ENCODE measurements around the gene TBCD.

Gene TBCD

GRCh38 chr17:82939621-82940135 lies 187.8 kb downstream of the TBCD start:
- no peaks in the 10 kb centered on the region for H3F3A ChIP-seq (ENCODE audit: insufficient read depth, low read length)
- TF ChIP-seq CTCF (IDR thresholded peaks at IDR 0.05; ENCODE audit: low read length) (no peak), EZH2phosphoT487 (IDR thresholded peaks at IDR 0.05; ENCODE audit: low read length) (no peak), EZH2 (optimal IDR thresholded peaks at IDR 0.05; ENCODE audit: low read depth, low read length) (no peak)
- no peaks in the 10 kb centered on the region for H3K27me3 ChIP-seq (replicated peaks; ENCODE audit: insufficient read depth, low read length)
- H3K4me2 ChIP-seq (ENCODE audit: low read depth, low read length), result no peak overlapping the region
- H3K4me3 ChIP-seq (ENCODE audit: low read length), result no peak overlapping the region
- H3K36me3 ChIP-seq (replicated peaks; ENCODE audit: insufficient read depth, low read length), result no peaks in the 10 kb centered on the region
- no peaks in the 10 kb centered on the region for H4K20me1 ChIP-seq (ENCODE audit: insufficient read depth, low read length)
- no peak for DNase-seq
- no peaks in the 10 kb centered on the region for H3K9me3 ChIP-seq (replicated peaks; ENCODE audit: insufficient read depth, low read length)
- no peak overlapping the region for H3K27ac ChIP-seq (ENCODE audit: low read length)
- no peak overlapping the region for H2AFZ ChIP-seq (ENCODE audit: low read length)
- no peaks in the 10 kb centered on the region for H3K9me2 ChIP-seq (replicated peaks; ENCODE audit: insufficient read depth, low read length)
- H3K79me2 ChIP-seq (ENCODE audit: low read length), result no peaks in the 10 kb centered on the region
- no peak overlapping the region for H3K9ac ChIP-seq (ENCODE audit: low read length)
- H3K4me1 ChIP-seq (ENCODE audit: low read length), result no peaks in the 10 kb centered on the region

- Histone ChIP-seq H2AFZ (ENCODE audit: low read length) (no peak overlapping the region), H3F3A (ENCODE audit: insufficient read depth, low read length) (no peaks in the 10 kb centered on the region), H3K79me2 (ENCODE audit: low read length) (no peaks in the 10 kb centered on the region), H3K9me3 (replicated peaks; ENCODE audit: insufficient read depth, low read length) (no peaks in the 10 kb centered on the region), H3K4me1 (ENCODE audit: low read length) (no peaks in the 10 kb centered on the region), H3K27ac (ENCODE audit: low read length) (no peak overlapping the region), H3K9me2 (replicated peaks; ENCODE audit: insufficient read depth, low read length) (no peaks in the 10 kb centered on the region), H3K36me3 (replicated peaks; ENCODE audit: insufficient read depth, low read length) (no peaks in the 10 kb centered on the region), H4K20me1 (ENCODE audit: insufficient read depth, low read length) (no peaks in the 10 kb centered on the region), H3K4me2 (ENCODE audit: low read depth, low read length) (no peak overlapping the region), H3K27me3 (replicated peaks; ENCODE audit: insufficient read depth, low read length) (no peaks in the 10 kb centered on the region), H3K4me3 (ENCODE audit: low read length) (no peak overlapping the region), H3K9ac (ENCODE audit: low read length) (no peak overlapping the region)
- no peak for DNase-seq
- no peak for TF ChIP-seq CTCF (IDR thresholded peaks at IDR 0.05; ENCODE audit: low read length)
- TF ChIP-seq EZH2 (optimal IDR thresholded peaks at IDR 0.05; ENCODE audit: low read depth, low read length), result no peak
- no peak for TF ChIP-seq EZH2phosphoT487 (IDR thresholded peaks at IDR 0.05; ENCODE audit: low read length)
Measured at GRCh38 chr17:82940226-82941020, 188.6 kb downstream of the TBCD start.

GRCh38 chr17:82941021-82942001 lies 189.4 kb downstream of the TBCD start:
- Histone ChIP-seq H3K9me2 (replicated peaks; ENCODE audit: insufficient read depth, low read length) (no peaks in the 10 kb centered on the region), H3K9me3 (replicated peaks; ENCODE audit: insufficient read depth, low read length) (no peaks in the 10 kb centered on the region), H4K20me1 (ENCODE audit: insufficient read depth, low read length) (no peaks in the 10 kb centered on the region), H3K36me3 (replicated peaks; ENCODE audit: insufficient read depth, low read length) (no peaks in the 10 kb centered on the region), H3K27me3 (replicated peaks; ENCODE audit: insufficient read depth, low read length) (no peaks in the 10 kb centered on the region), H3K27ac (ENCODE audit: low read length) (no peak overlapping the region), H2AFZ (ENCODE audit: low read length) (no peak overlapping the region), H3K4me3 (ENCODE audit: low read length) (no peak overlapping the region), H3K4me2 (ENCODE audit: low read depth, low read length) (no peak overlapping the region), H3K9ac (ENCODE audit: low read length) (no peak overlapping the region), H3K4me1 (ENCODE audit: low read length) (no peaks in the 10 kb centered on the region), H3K79me2 (ENCODE audit: low read length) (no peaks in the 10 kb centered on the region), H3F3A (ENCODE audit: insufficient read depth, low read length) (no peaks in the 10 kb centered on the region)
- TF ChIP-seq EZH2phosphoT487 (IDR thresholded peaks at IDR 0.05; ENCODE audit: low read length) (no peak), CTCF (IDR thresholded peaks at IDR 0.05; ENCODE audit: low read length) (no peak), EZH2 (optimal IDR thresholded peaks at IDR 0.05; ENCODE audit: low read depth, low read length) (no peak)
- DNase-seq, result no peak
